HG03378 (cell line): Measurements from ENCODE around the gene LDLRAD4.

Experiments used
- ATAC-seq: cut with Tn5 transposase; IDR thresholded peaks from one replicate; pipeline ENCODE4 v1.9.1; 2021; ENCODE audit warnings: mild to moderate bottlenecking, moderate library complexity; ENCODE audit not compliant: unreplicated experiment

LDLRAD4 gene

DNA sequence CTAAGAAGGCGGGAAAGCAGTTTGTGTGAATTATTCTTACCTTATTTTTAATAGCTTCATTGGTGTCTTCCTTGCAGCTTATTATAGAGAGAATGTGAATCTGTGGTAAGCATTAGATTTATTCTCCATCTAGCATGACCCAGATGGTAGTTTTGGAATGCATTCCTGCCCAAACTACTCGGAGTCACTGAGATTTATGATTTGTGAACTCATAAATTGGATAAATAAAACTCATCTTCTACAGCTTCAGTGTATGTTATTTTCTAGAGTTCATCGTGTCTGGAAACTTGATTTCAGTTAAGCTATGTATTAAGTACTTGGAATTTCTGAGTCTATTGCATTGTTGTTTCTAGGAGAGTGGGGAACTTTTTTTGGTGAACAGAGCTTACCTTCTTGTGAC lies 337.3 kb downstream of the LDLRAD4 start:
- no peak for ATAC-seq

DNA sequence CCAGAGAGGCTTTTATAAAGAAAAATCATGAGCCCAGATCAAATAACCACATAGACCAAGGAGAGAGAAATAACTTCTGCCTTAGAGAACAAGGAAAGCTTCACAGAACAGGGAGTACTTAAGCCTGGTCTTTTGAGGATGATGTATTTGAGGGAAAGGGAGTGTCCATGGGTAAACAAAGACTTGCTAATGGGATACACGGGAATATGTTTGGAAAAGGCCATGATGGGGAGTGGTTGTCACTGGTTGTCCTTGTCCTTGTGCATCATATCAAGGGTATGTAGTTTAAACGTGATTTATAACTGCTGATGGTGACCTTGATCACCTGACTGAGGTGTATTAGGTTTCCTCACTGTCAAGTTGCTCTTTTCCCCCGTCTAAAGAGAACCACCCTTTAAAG lies 337.9 kb downstream of the LDLRAD4 start:
- no peak for ATAC-seq

DNA sequence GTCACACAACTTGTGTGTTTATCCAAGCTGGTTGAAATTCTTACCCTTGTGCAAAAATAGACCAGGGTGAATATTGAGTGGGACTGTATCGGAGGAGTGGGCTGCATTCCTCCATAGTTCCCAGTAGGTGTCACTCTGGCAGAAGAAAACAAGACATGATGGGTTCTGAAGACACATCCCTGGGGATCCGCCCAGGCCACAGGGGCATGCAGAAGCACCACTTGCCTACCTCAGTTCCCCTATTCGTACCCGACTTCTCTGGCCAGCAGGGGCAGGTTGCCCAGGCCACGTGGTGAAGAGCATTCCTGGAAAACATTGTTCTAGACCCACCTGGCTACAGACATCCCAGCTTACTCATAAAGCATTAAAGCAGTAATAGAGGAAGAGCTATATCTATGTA lies 339.6 kb downstream of the LDLRAD4 start:
- peak; percentile 44 for ATAC-seq

DNA sequence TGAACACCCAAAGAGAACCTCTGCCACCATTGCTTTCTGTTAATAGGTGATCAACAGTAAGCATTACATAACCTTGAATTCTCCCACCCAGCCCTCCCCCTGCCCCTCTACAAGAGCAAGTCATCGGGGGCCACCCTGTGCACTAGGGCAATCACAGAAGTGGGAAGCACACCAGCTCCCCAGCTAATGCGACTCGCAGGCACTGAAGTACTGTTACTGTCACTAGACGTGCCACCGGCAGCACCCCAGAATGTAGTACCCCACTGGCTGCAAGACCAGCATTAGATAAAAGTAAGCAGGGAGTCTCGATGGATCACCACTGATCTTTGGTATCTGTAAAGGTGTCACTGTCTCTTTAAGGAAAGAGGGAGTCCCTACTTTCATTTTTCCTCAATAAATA lies 340.2 kb downstream of the LDLRAD4 start:
- no peak for ATAC-seq

DNA sequence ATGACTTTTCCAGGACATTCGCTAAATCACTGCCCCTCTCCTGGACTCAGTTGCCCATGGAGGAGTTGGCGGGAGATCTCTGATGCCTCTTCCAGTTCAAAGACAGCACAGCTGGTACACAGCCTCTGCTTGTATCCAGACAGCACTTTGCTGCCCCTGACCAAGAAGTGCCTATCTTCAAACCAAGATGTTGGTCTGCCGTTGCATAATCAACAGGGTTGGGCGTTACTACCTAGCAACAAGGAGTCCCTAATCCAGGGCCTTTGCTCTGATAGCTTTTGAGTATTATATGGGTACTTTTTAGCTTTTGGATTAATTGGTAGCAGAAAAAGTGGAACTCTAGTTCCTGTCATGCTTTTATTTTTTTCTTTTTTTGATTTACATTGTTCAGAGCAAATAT lies 341.2 kb downstream of the LDLRAD4 start:
- ATAC-seq = no peak

DNA sequence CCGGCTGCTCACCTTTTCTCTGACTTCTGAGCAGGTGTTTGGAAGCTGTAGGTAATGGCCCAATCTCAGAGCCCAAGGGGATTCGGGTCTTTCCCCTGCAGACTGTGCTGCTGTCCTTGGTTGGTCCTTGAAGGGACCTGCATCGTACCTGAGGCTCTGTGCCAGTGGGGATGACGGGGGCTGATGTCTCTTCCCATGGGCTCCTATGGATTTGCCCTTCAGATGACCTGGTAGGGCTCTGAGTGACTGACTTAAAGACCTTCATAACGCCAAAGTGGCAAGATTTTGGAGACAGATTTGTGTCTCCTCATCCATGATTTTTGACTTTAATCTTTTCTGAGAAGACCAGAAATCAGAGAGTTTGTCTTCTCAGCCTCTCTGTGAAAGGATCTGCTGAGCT lies 341.7 kb downstream of the LDLRAD4 start:
- ATAC-seq = no peak

DNA sequence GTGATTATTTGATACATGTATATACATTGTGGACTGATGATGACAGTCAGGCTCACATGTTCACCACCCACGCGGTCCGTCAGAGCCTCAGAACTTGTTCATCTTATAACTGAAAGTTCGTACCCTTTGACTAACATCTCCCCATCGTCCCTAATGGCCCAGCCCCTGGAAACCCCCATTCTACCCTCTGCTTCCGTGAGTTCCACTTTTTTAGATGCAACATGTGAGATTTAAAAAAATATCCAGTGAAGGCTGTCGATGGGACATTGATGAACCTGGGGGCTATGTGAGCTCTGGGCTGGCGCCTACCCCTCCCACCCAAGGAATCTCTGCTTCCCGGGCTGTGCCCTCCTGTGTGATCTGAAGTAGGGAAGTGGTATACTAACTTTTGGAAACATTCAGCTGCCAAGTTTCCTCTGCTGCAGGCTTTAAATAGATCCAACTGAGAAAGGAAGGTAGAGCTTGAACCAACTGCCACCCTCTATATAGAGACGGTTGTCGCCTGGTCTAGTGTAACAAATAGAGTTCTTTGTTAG lies 344.0 kb downstream of the LDLRAD4 start:
- peak; percentile 72 for ATAC-seq

DNA sequence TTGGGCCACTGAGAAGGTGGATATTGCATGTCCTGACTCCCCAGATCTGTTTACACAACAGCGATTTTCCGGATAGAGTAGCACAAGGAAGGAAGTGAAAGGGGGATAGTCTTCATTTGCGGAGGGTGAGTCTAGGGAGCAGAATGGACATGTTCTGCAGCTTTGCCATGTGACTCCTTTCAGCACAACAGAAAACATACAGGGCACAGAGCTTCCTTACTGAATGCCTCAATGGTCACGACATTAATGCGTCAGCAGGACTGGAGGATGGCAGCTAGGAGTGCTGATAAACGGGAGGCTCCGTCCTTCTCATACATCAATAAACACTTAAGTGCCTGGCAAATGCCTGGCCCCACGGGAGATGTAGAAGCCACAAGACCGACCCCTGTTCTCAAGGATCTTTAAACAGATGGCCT lies 344.8 kb downstream of the LDLRAD4 start:
- no peak for ATAC-seq

DNA sequence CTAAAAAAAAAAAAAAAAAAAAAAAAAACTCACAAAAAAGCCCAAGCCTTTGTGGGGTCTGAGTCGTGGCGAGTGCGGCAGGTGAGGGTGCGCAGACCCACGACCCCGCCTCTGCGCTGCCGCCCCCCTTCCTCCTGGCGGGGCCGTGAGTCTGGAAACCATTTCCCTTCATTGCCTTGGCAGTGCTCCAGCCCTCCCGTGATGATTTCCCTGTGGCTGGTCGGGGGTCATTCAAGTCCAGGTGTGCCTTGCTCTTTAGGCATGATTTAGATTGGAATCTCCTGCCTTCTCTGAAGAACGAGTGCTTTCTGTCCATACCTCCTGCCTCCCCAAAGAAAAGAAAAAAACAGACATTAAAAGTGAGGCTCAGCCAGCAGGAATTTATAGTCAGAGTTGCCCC lies 346.0 kb downstream of the LDLRAD4 start:
- no peak for ATAC-seq

DNA sequence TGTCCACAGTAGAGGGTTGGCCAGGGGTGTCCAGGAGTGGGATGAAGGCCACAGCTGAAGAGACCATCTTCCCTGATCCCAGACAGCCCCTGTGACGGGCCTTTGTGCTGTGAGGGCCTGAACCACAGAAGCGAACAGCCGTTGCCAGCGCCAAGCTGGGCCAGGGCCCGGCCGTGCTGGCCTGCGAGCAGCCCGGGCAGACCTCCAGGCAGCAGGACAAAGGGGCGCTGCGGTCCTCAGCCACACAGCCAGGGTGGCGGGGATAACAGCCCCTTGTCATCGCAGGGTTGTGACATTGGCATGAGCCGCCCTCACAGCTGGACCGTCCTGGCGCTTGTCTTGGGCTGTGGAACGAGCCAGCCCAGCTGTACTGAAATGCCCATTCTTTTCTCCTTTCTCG lies 346.7 kb downstream of the LDLRAD4 start:
- no peak for ATAC-seq

DNA sequence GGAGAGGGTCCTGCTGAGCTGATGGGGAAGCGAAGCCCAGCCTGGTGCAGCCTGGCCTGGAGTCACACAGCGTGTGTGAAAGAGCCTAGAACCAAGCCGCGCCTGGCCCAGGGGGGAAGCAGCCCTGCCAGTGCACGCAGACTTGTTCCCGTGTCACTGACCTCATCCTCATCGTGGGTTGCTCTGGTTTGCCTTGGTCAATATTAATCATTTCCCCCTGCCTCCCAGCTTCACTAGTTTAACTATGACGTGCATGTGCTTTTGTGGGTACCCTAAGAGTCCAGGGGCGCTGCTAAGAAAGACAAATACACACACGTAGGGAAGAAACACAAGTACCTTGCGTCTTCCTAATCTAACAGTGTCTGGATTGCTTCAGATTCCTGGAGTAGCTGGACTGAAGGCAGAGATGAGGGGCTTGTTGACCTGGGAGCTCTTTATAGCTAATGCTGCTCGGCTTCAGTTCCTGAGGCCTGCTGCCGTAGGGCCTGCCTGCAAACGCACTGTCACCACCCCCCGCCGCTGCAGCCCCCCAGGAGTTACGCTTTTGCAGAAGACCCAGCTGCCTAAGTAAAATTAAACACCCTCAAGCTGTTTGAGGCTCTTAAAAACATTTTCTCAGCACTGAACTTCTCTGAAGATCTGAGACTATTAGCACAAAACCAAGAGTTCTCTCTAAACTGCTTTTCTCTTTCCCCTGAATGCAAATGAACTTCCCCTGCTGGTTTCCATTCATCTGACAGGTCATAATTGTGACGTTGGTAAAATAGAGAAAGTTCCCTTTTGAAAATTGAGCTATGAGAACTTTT lies 348.6 kb downstream of the LDLRAD4 start:
- ATAC-seq = peak; percentile 51

DNA sequence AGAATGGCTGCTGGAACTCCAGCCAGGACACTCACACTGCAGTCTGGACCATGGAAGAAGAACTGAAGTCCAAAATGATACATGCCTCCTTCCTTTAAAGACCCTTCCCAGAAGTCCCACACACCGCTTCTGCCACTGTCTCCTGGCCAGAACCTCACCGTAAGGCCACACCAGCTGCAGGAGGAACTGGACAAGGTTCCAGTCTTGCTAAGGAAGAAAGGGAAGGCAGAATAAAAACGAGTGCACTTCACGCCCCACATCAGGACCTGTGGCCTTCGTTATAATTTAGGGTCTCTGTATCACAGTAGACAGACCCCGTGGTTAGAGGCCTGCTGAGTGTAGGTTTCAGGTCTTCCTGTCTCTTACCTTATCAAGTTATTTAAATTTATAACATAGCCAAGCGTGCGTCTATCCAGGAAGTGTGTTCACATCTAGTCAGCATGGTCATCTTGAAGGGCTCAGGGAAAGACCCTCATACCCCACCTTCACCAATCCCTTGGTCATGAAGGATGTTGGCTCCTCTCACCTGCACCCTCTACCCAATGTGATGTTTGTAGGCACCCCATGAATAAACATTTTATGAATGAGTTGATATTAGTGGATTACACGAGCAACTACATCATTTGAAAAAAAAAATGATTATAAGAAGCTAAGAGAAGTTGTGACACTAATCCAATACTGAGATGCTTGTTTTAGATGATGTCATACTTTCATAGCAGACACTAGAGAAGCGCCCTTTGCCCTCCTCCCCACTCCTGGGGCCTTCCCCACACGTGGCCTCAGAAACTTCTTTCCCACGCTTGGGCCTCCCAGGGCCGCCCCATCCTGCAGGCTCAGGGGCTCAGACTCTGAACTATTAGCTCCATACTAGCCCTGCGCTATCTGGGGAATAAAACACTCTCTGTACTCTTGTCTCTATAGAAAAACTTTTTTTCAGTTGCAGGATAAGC lies 350.2 kb downstream of the LDLRAD4 start:
- ATAC-seq = peak; percentile 49

DNA sequence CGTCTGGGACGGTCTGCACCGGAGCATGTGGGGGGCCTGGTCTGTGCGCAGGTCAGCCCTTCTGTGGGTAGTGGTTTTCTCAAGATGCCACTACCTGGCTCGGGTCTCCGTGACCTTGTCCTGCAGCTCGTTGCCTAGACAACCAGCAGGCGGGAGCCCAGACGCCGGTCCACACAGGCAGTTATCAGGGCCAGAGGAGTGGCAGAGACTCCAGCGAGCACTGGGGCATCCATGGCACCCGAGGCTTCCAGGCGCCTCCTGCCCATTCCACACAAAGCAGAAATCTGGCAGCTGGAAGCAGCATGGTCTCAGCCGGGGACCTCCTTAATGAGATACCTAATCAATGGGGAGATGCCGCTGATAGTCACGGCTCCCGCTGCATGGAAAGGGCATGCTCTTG lies 351.7 kb downstream of the LDLRAD4 start:
- no peak for ATAC-seq

DNA sequence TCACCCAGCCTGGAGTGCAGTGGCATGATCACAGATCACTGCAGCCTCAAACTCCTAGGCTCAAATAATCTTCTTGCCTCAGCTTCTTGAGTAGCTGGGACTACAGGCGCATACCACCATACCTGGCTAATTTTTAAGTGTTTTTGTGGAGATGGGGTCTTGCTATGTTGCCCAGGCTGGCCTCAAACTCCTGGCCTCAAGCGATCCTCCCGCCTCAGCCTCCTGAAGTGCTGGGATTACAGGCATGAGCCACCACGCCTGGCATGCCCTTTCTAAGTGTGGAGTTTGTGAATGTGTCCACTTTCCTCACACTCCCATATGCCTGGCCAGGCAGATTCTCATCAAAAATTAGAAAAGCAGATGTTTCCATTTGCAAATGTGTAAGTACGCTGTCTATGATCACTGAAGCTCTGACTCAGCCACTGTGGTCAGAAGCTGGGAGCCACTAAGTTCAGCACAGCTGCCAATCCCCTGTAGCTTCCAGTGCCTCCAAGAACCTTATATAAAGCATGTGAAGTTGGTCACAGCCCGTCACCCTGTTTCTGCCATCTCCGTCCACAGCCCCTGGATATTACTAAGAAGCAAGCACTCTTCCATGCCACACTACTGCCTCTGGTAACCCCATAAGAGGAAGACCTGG lies 352.4 kb downstream of the LDLRAD4 start:
- no peak for ATAC-seq

DNA sequence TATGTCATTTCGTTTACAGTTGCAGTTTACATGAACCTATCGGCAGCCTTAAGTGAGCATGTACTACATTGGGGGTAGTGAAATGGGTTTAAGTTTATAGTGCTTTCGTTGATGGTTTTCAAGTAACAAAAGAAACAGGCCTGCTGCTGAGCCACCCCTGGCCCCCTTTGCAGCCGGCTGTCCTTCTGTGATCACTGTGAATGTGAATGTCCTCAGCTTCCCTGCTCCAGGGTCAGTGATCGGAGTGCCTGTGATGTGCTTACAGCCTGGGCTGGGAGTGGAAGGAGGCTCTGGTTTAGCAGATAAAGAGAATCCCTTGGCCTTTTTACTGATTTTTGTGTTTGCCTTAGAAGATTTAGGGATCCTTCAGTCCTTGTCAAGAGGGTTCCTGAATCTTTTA lies 353.6 kb downstream of the LDLRAD4 start:
- no peak for ATAC-seq

DNA sequence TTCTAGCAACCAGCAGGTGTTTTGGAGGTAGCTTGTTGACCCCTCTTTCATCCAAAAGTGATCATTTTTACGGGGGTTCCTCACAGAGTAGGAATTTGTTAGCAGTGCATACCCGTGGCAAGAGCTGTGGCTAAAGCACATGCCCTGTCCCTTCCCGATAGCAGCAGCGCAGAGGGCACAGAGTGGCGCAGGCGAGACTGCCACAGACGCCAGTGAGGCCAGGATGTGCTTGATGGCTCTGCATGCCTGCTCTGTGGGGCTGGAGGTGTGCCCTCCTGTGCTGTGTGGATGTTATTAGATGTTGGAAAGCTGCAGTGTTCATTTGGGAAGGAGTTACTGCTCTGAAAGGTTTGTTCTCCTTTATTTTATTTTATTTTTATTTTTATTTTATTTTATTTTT lies 354.2 kb downstream of the LDLRAD4 start:
- no peak for ATAC-seq

DNA sequence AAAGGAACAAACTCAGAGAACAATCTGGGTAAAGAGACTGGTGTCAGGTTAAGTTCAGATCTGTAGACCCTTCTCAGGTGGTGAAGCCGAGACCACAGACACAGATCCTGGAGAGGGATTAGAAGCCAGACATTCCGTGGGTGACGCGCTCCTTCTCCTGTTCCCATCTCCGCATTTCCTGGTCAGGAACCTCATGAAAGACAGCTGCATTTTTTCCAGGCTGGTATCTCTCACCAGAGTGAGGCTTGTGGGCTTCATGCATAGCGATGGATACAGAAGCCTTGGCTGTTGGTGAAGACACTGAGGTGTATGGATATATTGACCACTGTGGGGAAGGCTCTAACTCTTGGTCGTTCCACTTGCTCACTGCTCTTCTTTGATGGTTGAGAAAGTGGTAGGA lies 355.2 kb downstream of the LDLRAD4 start:
- ATAC-seq = no peak

DNA sequence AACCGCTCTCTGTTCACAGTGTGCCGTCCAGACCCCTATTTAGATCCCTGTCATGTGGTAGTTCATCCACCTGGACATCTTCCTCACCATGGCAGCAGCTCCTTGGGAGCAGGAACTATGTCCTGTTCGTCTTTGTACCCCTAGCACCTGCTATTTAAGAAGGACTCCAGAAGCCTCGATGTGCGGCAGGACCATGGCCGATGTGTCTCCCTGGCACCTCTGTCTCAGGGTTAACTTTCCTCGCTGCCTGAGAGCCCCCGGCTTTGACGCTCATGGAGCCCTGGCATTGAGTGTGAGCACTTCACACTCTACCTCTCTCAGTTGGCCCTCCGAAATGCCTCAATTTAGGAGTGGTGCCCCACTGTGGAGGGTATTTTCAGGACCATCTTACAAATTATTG lies 355.8 kb downstream of the LDLRAD4 start:
- no peak for ATAC-seq

DNA sequence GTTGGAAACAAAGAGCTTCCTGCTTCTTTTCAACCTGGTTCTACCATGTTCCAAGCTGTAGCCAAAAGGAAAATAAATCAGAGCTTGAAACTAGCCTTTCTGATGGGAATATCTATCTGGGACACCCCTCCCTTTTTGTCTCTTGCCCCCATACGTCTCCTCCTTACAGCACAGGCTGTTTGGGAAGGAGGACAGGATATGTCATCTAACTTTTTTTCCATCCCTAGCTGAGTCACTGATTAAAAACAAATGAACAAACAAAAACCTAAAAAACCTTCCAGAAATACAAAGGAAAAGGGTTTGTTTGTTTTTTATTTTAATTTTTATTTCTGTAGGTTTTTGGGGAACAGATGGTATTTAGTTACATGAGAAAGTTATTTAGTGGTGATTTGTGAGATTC lies 356.2 kb downstream of the LDLRAD4 start:
- no peak for ATAC-seq

DNA sequence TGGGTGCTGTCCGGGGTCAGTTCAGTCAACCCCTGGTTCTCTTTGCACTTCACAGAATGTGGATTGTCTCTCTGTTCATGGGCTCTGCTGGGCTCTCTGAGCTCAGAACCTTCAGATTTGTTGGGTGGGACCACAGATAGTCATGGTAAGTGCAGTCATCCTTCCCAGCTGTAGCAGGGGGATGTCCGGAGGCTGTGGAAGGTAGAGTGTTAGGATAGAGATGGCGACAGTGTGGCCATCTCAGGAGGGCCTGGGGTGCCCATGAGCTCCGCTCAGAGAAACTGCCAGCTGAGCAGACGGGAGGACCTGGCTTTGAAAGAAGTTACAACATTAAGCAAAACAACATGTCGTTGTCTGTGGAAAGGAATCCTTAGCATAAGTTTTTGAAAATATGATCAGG lies 358.0 kb downstream of the LDLRAD4 start:
- no peak for ATAC-seq

DNA sequence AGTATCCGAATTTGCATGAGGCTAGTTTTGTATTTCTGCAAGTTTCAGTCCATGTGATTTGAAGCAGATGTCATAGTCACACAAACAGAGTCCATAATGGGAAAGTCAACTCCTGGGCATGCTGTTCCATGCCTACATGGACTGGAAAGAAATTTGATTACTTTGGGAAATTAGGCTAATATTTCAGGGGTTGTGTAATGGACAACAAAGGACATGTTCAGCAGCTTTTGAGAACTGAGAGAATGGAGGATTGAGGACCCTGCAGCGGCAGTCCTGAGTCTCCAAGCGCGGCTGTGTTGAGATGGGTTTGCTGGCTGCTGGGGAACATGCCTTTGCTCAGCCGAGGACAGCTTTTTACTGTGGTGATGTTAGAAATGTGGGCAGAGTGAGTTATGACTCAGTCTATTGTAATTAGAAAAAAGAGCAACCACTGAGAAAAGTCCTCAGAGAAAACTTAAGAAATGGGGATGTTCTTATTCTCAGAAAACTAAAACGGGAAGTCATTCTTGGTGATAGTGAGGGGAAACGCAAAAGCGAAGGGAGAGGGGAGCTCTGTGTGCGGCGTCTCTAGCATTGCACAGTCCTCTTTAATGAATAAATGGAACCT lies 358.6 kb downstream of the LDLRAD4 start:
- peak; percentile 91 for ATAC-seq
